RPMI8226 (cell line): Measurements from ENCODE around the gene GRM8.
A peak's percentile ranks its signal among the peaks of the same experiment; 100 is the strongest.

Experiments
- DNase-seq: peaks from one replicate; pipeline ENCODE4 v3.0.0-alpha.2; 2015

Gene GRM8

DNA sequence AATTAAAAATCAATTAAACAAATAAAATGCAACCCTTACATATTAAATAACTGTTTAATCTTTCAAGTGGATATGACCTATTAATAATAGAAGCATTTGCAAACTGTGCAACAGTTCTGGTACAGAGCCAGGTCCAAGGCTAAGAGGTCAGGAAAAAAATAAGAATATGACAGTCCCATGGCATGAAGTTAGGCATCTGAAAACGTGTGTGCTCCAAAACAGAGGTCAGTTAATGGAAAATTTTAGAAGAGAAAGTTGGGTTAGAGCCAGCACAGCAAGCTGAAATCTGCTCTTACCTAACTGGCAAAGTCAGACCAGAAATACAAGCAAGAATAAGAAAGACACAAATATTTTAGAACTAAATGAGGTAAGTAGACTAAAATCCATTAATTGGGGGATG lies 757.7 kb downstream of the GRM8 start:
- DNase-seq: no peak

DNA sequence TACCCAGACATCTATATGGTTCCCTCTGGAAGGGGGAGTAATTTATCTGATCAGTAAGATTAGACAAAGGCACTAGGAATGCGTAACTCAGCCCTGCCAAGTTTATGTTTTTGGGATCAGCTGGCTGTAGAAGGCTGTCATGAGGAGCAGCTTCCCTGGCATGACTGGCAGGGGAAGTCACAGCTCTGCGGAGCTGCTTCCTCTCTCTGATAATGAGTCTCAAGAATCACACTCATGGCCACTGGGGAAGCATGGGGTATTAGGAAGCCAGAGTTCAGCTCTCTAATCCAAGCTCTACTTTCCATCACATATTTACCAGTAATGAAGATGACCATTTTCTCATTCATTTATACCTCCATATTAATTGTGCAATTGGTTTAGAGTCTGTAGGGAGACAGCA lies 758.9 kb downstream of the GRM8 start:
- no peak for DNase-seq

DNA sequence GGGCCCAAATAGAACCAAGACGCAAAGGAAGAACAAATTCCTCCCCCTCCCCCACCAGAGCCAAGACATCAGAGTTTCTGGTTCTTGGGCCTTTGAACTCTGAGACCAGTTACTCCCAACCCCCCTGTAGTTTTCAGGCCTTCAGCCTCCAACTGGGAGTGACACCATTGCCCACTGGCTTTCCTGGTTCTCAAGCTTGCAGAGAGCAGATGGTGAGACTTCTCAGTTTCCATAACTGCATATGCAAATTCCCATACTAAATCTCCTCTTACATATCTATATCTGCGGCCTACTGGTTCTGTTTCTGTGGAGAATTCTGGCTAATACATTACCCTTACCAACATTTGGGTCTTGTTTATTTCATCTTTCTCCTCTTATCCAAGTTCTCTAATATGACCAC lies 762.9 kb downstream of the GRM8 start:
- no peak for DNase-seq

DNA sequence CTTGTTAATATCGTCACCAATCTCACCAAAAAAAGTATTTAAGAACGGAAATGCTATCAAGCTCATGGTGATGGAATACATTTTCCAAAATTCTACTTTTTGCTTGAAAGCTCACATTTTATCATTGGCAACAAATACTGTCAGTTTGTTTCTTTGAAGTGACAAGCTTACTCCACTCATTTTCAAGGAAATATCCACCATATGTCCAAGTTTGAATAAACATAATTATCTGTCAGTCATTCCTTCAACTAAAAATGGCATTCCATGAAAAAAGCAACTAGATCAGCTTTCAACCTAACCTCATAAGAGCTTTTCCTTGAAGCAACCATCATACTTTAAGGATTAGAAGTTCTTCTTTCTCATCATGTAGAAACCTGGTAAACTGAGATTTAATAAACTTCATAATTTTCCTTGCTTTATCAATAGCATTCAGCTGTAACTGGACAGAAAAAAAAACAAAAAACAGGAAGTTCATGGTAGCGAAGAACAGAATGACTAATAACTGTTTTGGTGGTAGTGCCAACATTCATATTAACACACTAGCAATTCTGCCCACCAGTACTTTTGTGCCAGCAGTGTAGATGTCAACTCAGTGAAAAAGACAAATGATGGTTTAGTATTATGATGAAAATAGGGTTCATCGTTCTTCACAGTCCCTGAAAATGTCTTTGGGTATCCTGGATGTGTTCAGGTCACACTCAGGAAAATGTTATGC lies 764.9 kb downstream of the GRM8 start:
- DNase-seq: no peak

GRCh38 chr7:126486806-126487205 lies 765.9 kb downstream of the GRM8 start:
- DNase-seq: no peak

- DNase-seq: no peak
Observed at GRCh38 chr7:126485791-126486190, 767.0 kb downstream of the GRM8 start.

DNA sequence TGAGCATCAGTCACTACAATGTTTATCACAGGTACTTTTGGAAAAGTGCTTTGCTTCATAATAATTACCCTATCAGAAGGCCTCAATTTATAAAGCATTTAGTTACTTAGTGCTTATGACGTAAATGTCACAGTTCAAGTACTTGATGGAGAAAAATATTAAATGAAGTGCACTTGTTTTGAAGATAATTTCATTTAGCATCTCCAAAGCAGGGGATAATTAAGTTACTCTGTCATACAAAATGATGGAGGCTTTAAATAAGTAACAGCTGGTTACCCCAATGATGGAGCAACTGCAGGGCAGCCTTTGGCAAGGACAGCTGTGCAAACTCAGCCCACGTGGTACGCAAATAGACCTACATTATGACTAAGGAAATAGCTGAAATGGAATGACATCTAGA lies 768.8 kb downstream of the GRM8 start:
- DNase-seq: no peak

DNA sequence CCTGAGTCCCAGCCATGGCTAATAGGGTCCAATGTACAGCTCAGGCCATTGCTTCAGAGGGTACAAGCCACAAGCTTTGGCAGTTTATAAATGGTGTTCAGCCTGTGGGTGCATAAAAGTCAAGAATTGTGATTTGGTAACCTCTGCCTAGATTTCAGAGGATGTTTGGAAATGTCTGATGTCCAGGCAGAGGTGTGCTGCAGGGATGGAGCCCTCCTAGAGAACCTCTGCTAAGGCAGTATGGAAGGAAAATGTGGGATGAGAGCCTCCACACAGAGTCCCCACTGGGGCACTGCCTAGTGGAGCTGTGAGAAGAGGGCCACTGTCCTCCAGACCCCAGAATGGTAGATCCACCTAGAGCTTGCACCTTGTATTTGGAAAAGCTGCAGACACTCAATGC lies 779.9 kb downstream of the GRM8 start:
- no peak for DNase-seq

GRCh38 chr7:126462405-126462804 lies 790.3 kb downstream of the GRM8 start:
- no peak for DNase-seq

DNA sequence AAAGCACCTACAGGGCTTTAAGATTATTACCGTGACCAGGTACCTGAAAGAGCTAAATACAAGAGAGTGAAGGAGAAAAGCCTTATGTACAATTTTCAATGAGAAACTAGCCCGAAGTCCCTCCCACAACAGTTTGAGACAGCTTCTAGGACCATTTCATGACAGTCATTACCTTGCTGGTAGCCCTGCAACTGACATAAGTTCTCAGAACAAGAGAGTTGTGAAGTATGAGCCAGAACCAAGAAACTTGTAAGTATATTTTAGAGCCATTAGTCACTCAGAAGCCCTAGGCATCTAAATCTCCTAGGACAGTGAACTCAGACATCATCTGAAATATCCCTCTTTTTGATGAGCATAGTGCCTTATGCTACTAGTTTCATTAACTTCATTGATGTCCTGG lies 792.1 kb downstream of the GRM8 start:
- DNase-seq: no peak

- no peak for DNase-seq
Observed at GRCh38 chr7:126453104-126453503, 799.6 kb downstream of the GRM8 start.

- peak; percentile 44 for DNase-seq
Observed at GRCh38 chr7:126450269-126450671, 802.5 kb downstream of the GRM8 start.

GRCh38 chr7:126449611-126450268 lies 803.0 kb downstream of the GRM8 start:
- no peak for DNase-seq

- DNase-seq: no peak
Observed at GRCh38 chr7:126447984-126448383, 804.8 kb downstream of the GRM8 start.

GRCh38 chr7:126445991-126446390 lies 806.8 kb downstream of the GRM8 start:
- no peak for DNase-seq

GRCh38 chr7:126443951-126444350 lies 808.8 kb downstream of the GRM8 start:
- DNase-seq: no peak

- DNase-seq: no peak
Observed at GRCh38 chr7:126442908-126443307, 809.8 kb downstream of the GRM8 start.

GRCh38 chr7:126441745-126442144 lies 811.0 kb downstream of the GRM8 start:
- DNase-seq: no peak

GRCh38 chr7:126440542-126440941 lies 812.2 kb downstream of the GRM8 start:
- DNase-seq: no peak

GRCh38 chr7:126436213-126436868 lies 816.4 kb downstream of the GRM8 start:
- no peak for DNase-seq

DNA sequence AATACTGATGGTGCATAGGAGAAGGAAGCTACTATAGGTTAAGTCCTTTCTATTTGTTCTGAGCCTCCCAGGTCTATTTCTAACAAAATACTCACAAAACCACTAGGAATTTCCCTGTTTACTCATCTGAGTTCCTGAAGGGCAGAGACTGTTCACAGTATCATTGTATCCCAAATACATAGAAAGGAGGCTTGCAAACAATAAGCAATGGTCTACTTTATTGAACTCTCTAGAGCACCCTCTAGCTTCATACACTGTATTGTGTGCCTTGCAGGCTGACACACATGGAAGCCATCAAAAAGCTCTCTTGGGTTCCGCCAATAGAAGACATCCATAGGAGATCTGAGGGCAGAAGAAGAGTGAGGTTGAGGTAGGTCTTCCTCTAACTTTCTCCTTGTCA lies 826.1 kb downstream of the GRM8 start:
- no peak for DNase-seq

- no peak for DNase-seq
Observed at GRCh38 chr7:126424985-126425384, 827.8 kb downstream of the GRM8 start.

GRCh38 chr7:126419047-126419446 lies 833.7 kb downstream of the GRM8 start:
- DNase-seq: no peak

DNA sequence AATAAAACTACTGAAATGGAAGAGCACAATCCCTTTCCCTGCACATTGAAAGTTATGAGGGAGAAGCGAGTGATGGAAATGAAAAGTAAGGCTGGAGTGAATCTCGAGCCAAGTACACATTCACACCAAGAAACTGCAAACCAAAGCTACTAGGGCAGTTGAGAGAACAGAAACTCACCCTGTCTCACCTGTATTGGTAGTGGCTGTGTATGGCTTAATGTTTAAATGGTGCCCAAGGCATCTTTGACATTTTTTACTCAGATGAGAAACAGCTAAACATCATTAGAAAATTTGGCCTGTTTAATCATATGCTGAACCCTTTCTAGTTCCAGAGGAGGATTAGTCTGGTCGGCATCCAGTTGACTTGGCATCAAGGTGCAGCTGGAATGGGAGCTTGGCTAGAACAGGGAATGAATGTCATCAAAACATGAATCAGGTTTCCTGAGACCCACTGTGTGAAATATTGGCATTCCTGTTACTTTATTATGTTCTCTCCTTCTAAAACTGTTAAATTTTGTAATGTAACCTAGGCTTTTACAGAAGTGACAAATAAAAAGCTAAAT lies 840.8 kb downstream of the GRM8 start:
- peak; percentile 48 for DNase-seq
